HG03135 (cell line): ENCODE measurements around the gene LRG1.

ENCODE experiments used
- ATAC-seq: cut with Tn5 transposase; IDR thresholded peaks from one replicate; pipeline ENCODE4 v1.9.1; 2021; ENCODE audit warnings: mild to moderate bottlenecking, moderate library complexity; ENCODE audit not compliant: unreplicated experiment

Gene LRG1

DNA sequence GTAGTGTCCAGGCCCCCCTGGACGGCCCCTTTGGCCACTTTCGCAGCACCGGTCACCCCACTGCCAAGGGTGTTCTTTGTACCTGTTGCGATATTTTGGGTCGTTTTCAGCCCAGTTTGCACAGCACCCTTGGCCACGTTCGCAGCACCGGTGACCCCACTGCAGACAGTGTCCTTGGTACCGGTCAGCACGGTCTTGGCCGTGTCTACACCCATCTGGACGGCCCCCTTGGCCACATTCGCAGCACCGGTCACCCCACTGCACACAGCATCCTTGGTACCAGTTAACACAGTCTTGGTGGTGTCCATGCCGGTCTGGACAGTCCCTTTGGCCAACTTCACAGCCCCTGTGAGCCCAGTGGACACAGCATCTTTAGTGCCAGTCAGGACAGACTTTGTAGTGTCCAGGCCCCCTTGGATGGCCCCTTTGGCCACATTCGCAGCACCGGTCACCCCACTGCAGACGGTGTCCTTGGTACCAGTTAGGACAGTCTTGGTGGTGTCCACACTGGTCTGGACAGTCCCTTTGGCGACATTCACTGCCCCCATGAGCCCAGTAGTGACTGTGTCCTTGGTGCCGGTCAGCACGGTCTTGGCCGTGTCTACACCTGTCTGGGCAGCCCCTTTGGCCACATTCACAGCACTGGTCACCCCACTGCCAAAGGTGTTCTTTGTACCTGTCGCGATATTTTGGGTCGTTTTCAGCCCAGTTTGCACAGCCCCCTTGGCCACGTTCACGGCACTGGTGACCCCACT is 28.4 kb downstream of the LRG1 start:
- ATAC-seq, result no peak

- ATAC-seq, result no peak
These were observed 29.2 kb downstream of the LRG1 start for GRCh38 chr19:4510435-4511255.

GRCh38 chr19:4508698-4509097 is 31.1 kb downstream of the LRG1 start:
- ATAC-seq, result no peak

DNA sequence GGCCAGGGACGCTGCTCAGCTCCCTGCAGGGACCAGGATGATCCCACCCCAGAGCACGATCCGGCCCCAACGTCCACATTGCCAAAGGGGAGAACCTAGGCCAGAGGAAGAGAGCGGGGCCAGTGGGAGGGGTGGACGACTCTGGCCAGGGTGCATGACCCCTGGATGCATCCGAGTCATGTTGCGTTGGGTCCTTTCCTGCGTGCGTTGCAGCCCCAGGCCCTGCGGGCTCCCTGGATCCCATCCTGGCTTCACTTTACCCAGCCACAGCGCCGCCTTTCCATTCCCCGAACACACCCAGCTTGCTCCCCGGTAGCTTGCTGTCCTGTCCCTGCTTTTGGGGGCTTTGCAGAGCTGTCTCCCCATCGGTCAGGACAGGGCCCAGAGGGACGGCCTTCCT is 32.0 kb downstream of the LRG1 start:
- ATAC-seq, result no peak

- ATAC-seq, result no peak
These were observed 32.7 kb downstream of the LRG1 start for GRCh38 chr19:4507150-4507452.

GRCh38 chr19:4506449-4507149 is 33.2 kb downstream of the LRG1 start:
- ATAC-seq, result no peak

DNA sequence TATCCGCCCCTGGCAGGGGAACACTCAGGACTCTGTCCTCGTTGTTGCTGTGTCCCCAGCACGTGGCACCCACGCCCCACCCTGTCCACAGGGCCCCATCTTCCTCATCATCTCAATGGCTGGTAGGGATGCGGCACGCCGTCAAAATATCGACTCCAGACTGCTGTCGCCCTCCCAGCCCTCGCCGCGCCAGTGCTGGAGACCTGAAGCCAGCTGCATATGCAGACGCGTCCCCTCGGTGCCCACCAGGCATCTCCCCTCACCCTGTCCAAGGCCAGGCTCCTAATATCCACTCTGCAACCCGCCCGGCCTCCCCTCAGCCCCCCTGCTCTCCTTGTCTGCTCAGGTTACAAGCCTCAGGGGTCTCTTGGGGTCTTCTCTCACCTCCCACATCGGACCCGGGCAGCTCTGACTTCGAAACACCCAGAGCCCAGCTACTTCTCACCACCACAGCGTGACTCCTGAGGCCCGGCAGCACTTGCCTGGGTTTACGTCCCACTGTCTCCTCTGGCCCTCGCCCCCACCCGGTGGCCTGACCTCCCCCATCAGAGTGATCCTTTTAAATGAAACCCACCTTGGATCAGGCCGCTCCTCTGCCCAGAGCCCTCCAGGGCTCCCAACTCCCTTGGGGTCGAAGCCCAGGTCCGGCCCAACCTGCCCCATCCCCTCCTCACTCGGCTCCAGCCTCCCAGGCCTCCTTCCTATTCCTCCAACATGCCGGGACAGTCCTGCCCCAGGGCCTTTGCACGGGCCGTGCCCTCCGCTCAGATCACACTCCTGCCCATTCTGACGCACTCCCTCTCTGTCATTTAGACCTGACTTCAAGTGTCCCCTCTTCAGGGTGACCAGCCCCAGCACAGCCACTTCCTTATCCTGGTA is 34.0 kb downstream of the LRG1 start:
- ATAC-seq, result no peak

- ATAC-seq, result no peak
These were observed 34.8 kb downstream of the LRG1 start for GRCh38 chr19:4504891-4505569.

- ATAC-seq, result no peak
These were observed 35.5 kb downstream of the LRG1 start for GRCh38 chr19:4504297-4504701.

DNA sequence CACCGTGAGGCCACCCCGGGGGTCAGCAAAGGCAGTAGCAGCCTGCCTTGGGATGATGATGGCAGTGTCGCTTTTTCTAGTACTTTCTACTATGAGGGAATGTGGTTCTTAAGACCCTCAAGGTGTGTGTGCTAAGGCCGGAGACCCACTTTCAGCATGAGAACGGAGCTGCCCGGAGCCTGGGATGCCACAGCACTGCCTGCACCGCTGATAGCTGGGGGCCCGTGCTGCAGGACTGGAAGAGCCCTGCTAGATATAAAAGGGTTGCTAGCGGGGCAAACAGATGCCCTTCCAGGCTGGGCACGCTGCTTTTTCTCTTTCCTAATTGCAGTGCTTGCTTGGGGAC is 36.0 kb downstream of the LRG1 start:
- ATAC-seq, result no peak

GRCh38 chr19:4503132-4503824 is 36.6 kb downstream of the LRG1 start:
- no peak for ATAC-seq

DNA sequence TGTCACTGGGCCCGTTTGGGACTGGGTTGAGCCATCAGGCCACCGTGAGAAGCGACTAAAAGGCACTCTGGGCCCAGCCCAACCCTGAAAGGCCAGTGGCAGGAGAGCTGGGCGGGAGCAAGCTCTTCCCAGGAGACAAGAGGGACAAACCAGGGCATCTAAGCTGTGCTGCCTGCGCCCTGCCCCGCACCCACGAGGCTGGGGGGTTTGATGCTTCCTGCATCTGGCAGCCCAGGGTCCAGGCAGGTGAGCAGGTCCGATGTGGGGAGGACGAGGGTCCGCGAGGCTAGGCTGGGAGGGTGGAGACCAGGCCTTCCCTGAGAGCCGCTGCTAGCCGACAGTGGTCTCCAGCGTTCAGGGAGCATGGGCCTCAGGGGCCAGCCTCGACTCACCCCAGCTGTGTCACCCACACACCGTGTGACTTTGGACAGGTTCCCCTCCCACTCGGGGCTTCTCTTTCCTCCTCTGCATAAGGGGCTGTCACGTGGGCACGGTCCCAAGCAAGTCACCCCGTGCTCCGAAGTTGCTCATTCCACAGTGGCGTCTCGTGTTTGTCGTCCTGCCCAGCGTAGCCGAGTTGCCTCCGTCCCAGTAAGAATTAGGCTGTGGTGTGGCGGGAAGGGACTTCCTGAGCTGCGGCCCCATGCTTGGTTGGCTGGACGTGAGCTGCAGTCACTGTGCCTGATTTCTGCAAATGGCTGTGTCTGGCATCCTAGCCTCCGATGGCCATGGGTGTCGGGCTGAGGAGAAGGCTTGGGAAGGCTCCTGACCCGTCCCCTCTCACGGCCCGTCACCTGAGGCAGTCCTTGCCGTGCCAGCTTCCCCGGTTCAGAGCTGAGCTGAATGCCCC is 37.3 kb downstream of the LRG1 start:
- ATAC-seq, result no peak

DNA sequence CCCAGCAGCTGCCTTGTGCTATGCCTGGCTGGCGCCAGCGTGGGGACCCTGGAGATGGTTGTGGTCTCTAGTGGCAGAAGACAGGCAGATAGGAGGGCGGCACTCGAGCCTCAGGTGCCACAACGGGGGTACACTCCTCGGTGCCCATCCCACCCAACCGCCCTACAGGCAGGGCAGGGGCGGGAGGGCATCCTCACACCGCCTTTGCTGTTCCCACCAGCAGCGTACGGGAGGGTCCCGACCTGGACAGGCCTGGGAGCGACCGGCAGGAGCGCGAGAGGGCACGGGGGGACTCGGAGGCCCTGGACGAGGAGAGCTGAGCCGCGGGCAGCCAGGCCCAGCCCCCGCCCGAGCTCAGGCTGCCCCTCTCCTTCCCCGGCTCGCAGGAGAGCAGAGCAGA is 38.1 kb downstream of the LRG1 start:
- no peak for ATAC-seq

DNA sequence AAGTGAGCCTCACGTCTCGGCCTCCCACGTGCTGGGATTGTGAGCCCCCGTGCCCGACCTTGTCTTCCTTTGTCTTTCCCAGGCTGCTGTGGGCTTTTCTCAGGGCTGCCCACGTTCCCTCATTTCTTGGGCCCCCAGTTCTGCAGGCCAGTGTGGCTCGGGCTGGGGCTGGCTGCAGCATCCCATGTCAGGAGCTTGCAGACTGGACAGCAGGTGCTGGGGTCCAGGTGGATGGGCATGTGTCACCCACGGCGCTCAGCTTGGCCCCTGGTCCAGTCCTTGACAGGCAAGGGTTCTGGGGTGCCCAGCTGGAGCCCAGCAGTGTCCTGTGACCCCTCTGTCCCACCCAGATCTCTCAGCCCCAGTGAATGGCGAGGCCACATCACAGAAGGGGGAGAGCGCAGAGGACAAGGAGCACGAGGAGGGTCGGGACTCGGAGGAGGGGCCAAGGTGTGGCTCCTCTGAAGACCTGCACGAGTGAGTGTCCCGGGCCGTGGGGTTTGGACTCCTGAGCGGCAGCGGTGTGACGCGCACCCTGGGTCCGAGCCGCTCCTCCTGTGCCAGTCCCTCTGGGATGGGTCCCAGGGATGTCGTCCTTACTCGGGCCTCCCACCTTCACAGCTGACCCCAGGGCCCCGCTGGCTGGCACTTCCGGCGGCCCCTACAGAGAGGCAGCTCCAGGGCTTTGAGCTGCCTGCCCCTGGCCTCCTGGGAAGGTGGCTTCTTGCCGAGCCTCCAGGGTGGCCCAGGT is 38.8 kb downstream of the LRG1 start:
- no peak for ATAC-seq

- ATAC-seq, result no peak
These were observed 40.0 kb downstream of the LRG1 start for GRCh38 chr19:4499855-4500254.

GRCh38 chr19:4499318-4499717 is 40.5 kb downstream of the LRG1 start:
- no peak for ATAC-seq

- no peak for ATAC-seq
These were observed 41.1 kb downstream of the LRG1 start for GRCh38 chr19:4498694-4499093.

GRCh38 chr19:4497770-4498389 is 42.0 kb downstream of the LRG1 start:
- no peak for ATAC-seq
